Kidney (tissue), 14 donors: ENCODE measurements around the gene C16orf78. TPM values are rescaled to one million over a fixed set of nuclear protein-coding genes. Genes with fewer than 3 reads are reported as not detected.

Source experiments
- DNase-seq, 5 donors: peaks; one replicate each; pipeline ENCODE4 v3.0.0-alpha.2; 2013 to 2020
- FAIRE-seq: peaks from 2 replicates; lab custom pipeline; 2012; peaks lifted over from hg19 to GRCh38; lab: Jason Lieb, UNC
- H3K27ac ChIP-seq, 2 donors: one replicate each; pipeline ENCODE4 v1.7.0; 2013; ENCODE audit warnings: low read depth in 2 of 2, low read length in 2 of 2, inconsistent platforms in 1 of 2
- H3K27me3 ChIP-seq: one replicate; pipeline ENCODE4 v1.7.1; 2013; ENCODE audit warnings: low read length, inconsistent platforms; ENCODE audit not compliant: control insufficient read depth, insufficient read depth
- H3K36me3 ChIP-seq, 3 donors: one replicate each; pipeline versions ENCODE4 v1.7.0 to v1.7.1; 2013; ENCODE audit warnings: low read length in 3 of 3, control low read depth in 1 of 3, inconsistent platforms in 1 of 3; ENCODE audit not compliant: insufficient read depth in 3 of 3, control insufficient read depth in 2 of 3
- H3K4me1 ChIP-seq, 3 donors: one replicate each; pipeline versions ENCODE4 v1.7.0 to v1.7.1; 2013; ENCODE audit warnings: low read length in 3 of 3, inconsistent platforms in 1 of 3, low read depth in 1 of 3; ENCODE audit not compliant: control insufficient read depth in 2 of 3, insufficient read depth in 2 of 3
- H3K4me3 ChIP-seq, 3 donors: one replicate each; pipeline versions ENCODE4 v1.7.0 to v1.8.1; 2013; ENCODE audit warnings: low read length in 3 of 3, control low read depth in 1 of 3, inconsistent platforms in 1 of 3
- H3K9ac ChIP-seq, 3 donors: one replicate each; pipeline versions ENCODE4 v1.7.0 to v1.7.1; 2013; ENCODE audit warnings: low read length in 3 of 3, control low read depth in 1 of 3, inconsistent platforms in 1 of 3
- H3K9me3 ChIP-seq, 3 donors: one replicate each; pipeline versions ENCODE4 v1.7.0 to v1.7.1; 2013; ENCODE audit warnings: low read length in 3 of 3, control low read depth in 1 of 3, inconsistent platforms in 1 of 3; ENCODE audit not compliant: control insufficient read depth in 2 of 3, insufficient read depth in 1 of 3
- CTCF ChIP-seq: IDR thresholded peaks from 3 replicates; pipeline ENCODE4 v1.5.1; 2012; ENCODE audit warnings: mild to moderate bottlenecking, moderate library complexity, borderline replicate concordance; ENCODE audit not compliant: insufficient read depth; ENCODE audit errors: extremely low read depth
- intact Hi-C: fragments of 100-400 bp; cut with DNase I; formaldehyde crosslinking; loops from one replicate; pipeline ENCODE4 v1.11.1; 2022
- polyA plus RNA-seq: library from polyadenylated mRNA; stranded (reverse); fragments of 350-450 nt; fragmentation: Illumina TruSeq; extraction: RNeasy Lipid Tissue Mini Kit (QIAGEN cat#74804); gene quantifications from one replicate; pipeline ENCODE4 v1.2.3, GENCODE V29; 2014; ENCODE audit warnings: low read depth, low replicate concordance; ENCODE audit not compliant: insufficient read depth
- total RNA-seq: library from RNA; stranded (reverse); fragmentation: NEBNext Ultra II Directional; extraction: Animal tissue kit (Norgen Biotek cat#: 25700); gene quantifications from one replicate; pipeline ENCODE4 v1.2.1, GENCODE V29; 2021
- donor health status: control.
- donor health status: control.
- donor health status: control.
- donor health status: control.
- donor health status: control.
- donor health status: DM: yes; HTN: yes; CAD: no.
- donor health status: Normal renal cell carcinoma (clear cell type).

C16orf78 gene
- total and polyA plus RNA-seq, 2 donors from 2014 or later: not detected

DNA sequence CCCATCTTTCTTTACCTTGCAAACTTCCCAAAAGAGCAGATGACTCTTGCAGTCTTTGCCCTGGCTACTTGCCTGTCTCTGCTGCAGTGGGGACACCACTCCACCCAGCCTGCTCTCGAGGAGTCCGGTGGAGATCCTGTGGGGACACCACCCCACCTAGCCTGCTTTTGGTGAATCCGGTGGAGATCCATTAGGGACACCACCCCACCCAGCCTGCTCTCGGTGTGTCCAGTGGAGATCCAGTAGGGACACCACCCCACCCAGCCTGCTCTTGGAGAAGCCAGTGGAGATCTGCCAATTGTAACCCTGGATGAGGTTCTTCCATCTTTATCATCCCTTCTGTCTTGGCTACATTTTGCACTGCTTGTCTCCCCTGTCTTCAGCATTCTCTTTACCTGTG lies 54.2 kb downstream of the C16orf78 start:
- Histone ChIP-seq H3K9me3 (peaks cover 0 to 5% (median 2%) of the 10 kb centered on the region in 3 donors), H3K9ac (no peak overlapping the region), H3K36me3 (no peaks in the 10 kb centered on the region), H3K27ac (no peak overlapping the region), H3K4me1 (no peaks in the 10 kb centered on the region), H3K4me3 (no peak overlapping the region), H3K27me3 (no peaks in the 10 kb centered on the region)
- FAIRE-seq (no peak), DNase-seq (no peak)
- no peak for TF ChIP-seq CTCF
- intact Hi-C loops: no loop called here

- H3K4me1 ChIP-seq: no peaks in the 10 kb centered on the region
- intact Hi-C loops: no loop called here
- no peak for FAIRE-seq
Observed at GRCh38 chr16:49428808-49429207, 55.2 kb downstream of the C16orf78 start.

DNA sequence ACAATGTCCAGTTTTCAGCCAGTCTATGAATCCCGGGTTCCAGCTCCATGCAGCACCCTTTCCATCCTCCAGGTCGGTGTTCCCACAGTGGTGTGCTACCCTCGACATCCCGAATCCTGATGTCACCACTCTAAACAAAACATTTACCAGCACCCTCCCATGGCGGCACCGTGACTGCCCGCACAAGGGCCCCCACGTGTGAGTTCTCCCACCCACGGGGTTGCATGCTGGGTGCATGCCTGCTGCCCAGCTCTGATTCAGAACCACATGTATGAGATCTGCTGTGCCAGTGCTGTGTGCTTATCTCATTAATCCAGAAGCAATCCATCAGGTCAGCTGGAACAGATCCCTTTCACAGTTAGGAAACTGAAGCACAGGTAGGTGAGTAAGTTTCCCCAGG lies 57.4 kb downstream of the C16orf78 start:
- H3K4me1 ChIP-seq: no peaks in the 10 kb centered on the region
- H3K36me3 ChIP-seq: no peaks in the 10 kb centered on the region
- no peak overlapping the region for H3K4me3 ChIP-seq
- no peak for FAIRE-seq
- H3K27ac ChIP-seq: no peak overlapping the region
- no peak overlapping the region for H3K9ac ChIP-seq
- TF ChIP-seq CTCF: no peak
- intact Hi-C loops: no loop called here
- no peak for DNase-seq
- no peaks in the 10 kb centered on the region for H3K27me3 ChIP-seq
- H3K9me3 ChIP-seq: peaks cover 0 to 5% (median 2%) of the 10 kb centered on the region in 3 donors

More at GRCh38 chr16:49428808-49429207, 55.2 kb downstream of the C16orf78 start:
- Histone ChIP-seq H3K9ac (no peak overlapping the region), H3K27me3 (no peaks in the 10 kb centered on the region), H3K9me3 (peaks cover 0 to 5% (median 2%) of the 10 kb centered on the region in 3 donors), H3K4me3 (no peak overlapping the region), H3K36me3 (no peaks in the 10 kb centered on the region), H3K27ac (no peak overlapping the region)
- no peak for TF ChIP-seq CTCF
- DNase-seq: no peak
